Erythroblast (primary cell): ENCODE measurements around the gene CACNA2D1.

ENCODE experiments used
- GATA1 ChIP-seq: IDR thresholded peaks from 2 replicates; pipeline ENCODE4 v1.6.1; 2011; ENCODE audit warnings: low read depth, mild to moderate bottlenecking, control low read depth, low read length, moderate library complexity
- POLR2A ChIP-seq: IDR thresholded peaks from 2 replicates; pipeline ENCODE4 v1.6.1; 2011; ENCODE audit warnings: mild to moderate bottlenecking, low read length

GRCh38 chr7:82172017-82172416, 271.6 kb downstream of the CACNA2D1 start:
- TF ChIP-seq POLR2A (no peak), GATA1 (no peak)
